Left ventricle myocardium inferior (tissue), 1 donor: Measurements from ENCODE around the gene KMT2D. TPM values are rescaled to one million over a fixed set of nuclear protein-coding genes. Genes with fewer than 3 reads are reported as not detected.

Source experiments
- DNase-seq: peaks from one replicate; pipeline ENCODE4 v3.0.0-alpha.2; 2020
- H3K27ac ChIP-seq: fragments of 200-600 bp; replicated peaks from 2 replicates; pipeline ENCODE4 v1.8.0; 2021
- H3K27me3 ChIP-seq: fragments of 200-600 bp; 2 replicates; pipeline ENCODE4 v1.8.0; 2021; ENCODE audit warnings: low read depth
- H3K36me3 ChIP-seq: fragments of 200-600 bp; 2 replicates; pipeline ENCODE4 v1.8.0; 2021
- H3K4me1 ChIP-seq: fragments of 200-600 bp; 2 replicates; pipeline ENCODE4 v1.8.0; 2021
- H3K4me3 ChIP-seq: fragments of 200-600 bp; 2 replicates; pipeline ENCODE4 v1.8.0; 2021; ENCODE audit warnings: mild to moderate bottlenecking, moderate library complexity
- H3K9me3 ChIP-seq: fragments of 200-600 bp; replicated peaks from 2 replicates; pipeline ENCODE4 v1.8.0; 2021
- CTCF ChIP-seq: fragments of 200-600 bp; IDR thresholded peaks from 2 replicates; pipeline ENCODE4 v1.8.0; 2021; ENCODE audit warnings: antibody characterized with exemption, mild to moderate bottlenecking, borderline replicate concordance
- intact Hi-C: fragments of 100-400 bp; cut with micrococcal nuclease; formaldehyde crosslinking; loops from one replicate; pipeline ENCODE4 v1.11.0; 2022
- total RNA-seq: library from RNA; stranded (reverse); fragmentation: NEBNext Ultra II Directional; extraction: Animal tissue kit (Norgen Biotek cat#: 25700); gene quantifications from one replicate; pipeline ENCODE4 v1.2.1, GENCODE V29; 2021
- donor health status: DM: no; HTN: yes; CAD: no; lungs with severe emphysema.

The KMT2D gene
- total RNA-seq, 1 donor from 2014 or later, result 38.5 TPM

- Histone ChIP-seq H3K27ac (no peak overlapping the region), H3K9me3 (no peaks in the 10 kb centered on the region), H3K36me3 (peaks cover 94% of the 10 kb centered on the region), H3K4me3 (no peak overlapping the region), H3K4me1 (peaks cover 21% of the 10 kb centered on the region), H3K27me3 (no peaks in the 10 kb centered on the region)
- DNase-seq, result no peak
- intact Hi-C loops, result no loop called here
- no peak for TF ChIP-seq CTCF
Measured at GRCh38 chr12:49031573-49032161, 28.9 kb downstream of the KMT2D start.

- intact Hi-C loops, result no loop called here
- no peak overlapping the region for H3K27ac ChIP-seq
- H3K27me3 ChIP-seq, result no peaks in the 10 kb centered on the region
- TF ChIP-seq CTCF, result no peak
- H3K36me3 ChIP-seq, result peaks cover 96% of the 10 kb centered on the region
- DNase-seq, result no peak
- no peak overlapping the region for H3K4me3 ChIP-seq
- H3K9me3 ChIP-seq, result no peaks in the 10 kb centered on the region
- peaks cover 20% of the 10 kb centered on the region for H3K4me1 ChIP-seq
Measured at GRCh38 chr12:49030714-49031572, 29.7 kb downstream of the KMT2D start.

DNA sequence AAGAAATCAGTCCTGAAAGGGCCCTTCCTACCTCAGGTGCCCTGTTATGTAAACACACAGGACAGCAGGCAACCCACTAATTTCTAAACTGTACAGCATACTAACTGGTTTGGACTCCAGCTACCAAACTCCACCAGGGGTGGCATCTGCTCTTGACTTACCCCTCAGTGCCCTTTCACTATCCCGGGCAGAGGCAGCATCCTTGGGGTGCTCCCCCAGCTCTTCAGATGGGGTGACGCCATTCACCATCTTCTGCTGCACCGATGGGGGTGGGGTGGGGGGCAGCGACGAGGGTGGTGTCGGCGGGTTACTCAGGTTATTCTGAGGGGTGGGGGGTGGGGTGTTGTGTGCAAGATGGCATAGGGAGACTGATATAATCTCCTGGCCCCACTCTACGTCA lies 30.5 kb downstream of the KMT2D start:
- Histone ChIP-seq H3K9me3 (no peaks in the 10 kb centered on the region), H3K27me3 (no peaks in the 10 kb centered on the region), H3K36me3 (peaks cover 96% of the 10 kb centered on the region), H3K27ac (no peak overlapping the region), H3K4me3 (no peak overlapping the region), H3K4me1 (peaks cover 20% of the 10 kb centered on the region)
- intact Hi-C loops, result no loop called here
- no peak for TF ChIP-seq CTCF
- DNase-seq, result no peak

GRCh38 chr12:49028666-49029275 lies 31.8 kb downstream of the KMT2D start:
- no peaks in the 10 kb centered on the region for H3K27me3 ChIP-seq
- H3K27ac ChIP-seq, result no peak overlapping the region
- TF ChIP-seq CTCF, result no peak
- peaks cover 14% of the 10 kb centered on the region for H3K4me1 ChIP-seq
- intact Hi-C loops, result no loop called here
- peaks cover 96% of the 10 kb centered on the region for H3K36me3 ChIP-seq
- H3K9me3 ChIP-seq, result no peaks in the 10 kb centered on the region
- no peak overlapping the region for H3K4me3 ChIP-seq
- no peak for DNase-seq

DNA sequence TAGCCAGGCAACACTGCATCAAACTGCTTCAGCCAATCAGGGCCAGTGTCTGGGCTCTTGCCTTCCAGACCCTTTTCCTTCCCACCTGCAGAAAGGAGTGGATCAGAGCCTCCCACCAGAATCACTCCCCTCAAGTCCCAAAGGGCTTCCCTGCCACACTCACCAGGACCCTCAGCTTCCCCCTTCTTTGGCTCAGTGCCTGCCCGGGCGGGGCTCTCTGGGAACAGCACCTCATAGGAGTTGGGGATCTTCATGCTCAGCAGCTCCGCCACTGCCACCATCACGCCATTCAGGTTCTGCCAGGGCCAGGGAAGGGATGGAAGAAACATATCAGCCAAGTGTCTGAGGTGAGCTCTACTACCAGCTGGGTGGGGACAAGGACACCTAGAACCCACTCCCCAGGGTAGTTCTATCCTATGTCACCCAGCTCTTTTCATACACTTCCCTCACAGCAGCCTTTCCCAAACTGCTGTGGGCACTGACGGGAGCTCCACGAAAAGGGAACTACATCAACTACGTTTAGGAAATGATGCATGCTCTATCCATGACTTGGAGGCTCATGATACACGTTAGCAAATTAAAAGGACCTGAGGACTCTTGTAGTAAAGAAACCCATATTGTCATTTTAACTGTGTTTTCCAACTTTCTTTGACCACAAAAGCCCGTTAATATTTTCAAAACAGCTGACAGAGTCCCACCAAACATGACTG lies 32.6 kb downstream of the KMT2D start:
- Histone ChIP-seq H3K4me1 (peaks cover 8% of the 10 kb centered on the region), H3K27ac (no peak overlapping the region), H3K36me3 (peaks cover 96% of the 10 kb centered on the region), H3K27me3 (no peaks in the 10 kb centered on the region), H3K9me3 (no peaks in the 10 kb centered on the region), H3K4me3 (no peak overlapping the region)
- no peak for DNase-seq
- no peak for TF ChIP-seq CTCF
- intact Hi-C loops, result no loop called here
